Uterus (tissue), 4 donors: ENCODE data around the gene VMP1. TPM values are rescaled to one million over a fixed set of nuclear protein-coding genes. Genes with fewer than 3 reads are reported as not detected.

Experiments
- DNase-seq, 2 donors: peaks; one replicate each; pipeline ENCODE4 v3.0.0-alpha.2; 2019 to 2020
- H3K27ac ChIP-seq, 2 donors: fragments of 200-600 bp; sonication (generic); 1 replicate in 1 of 2; 2 replicates in 1 of 2; pipeline ENCODE4 v1.5.1; 2016 to 2018
- H3K27me3 ChIP-seq, 2 donors: fragments of 200-600 bp; sonication (generic); one replicate each; pipeline ENCODE4 v1.5.1; 2018 to 2019; ENCODE audit warnings: control low read depth in 1 of 2
- H3K36me3 ChIP-seq, 2 donors: fragments of 200-600 bp; sonication (generic); one replicate each; pipeline ENCODE4 v1.5.1; 2019; ENCODE audit warnings: control low read depth in 1 of 2
- H3K4me1 ChIP-seq, 2 donors: fragments of 200-600 bp; sonication (generic); one replicate each; pipeline ENCODE4 v1.5.1; 2018 to 2019; ENCODE audit warnings: control low read depth in 1 of 2
- H3K4me3 ChIP-seq, 2 donors: fragments of 200-600 bp; sonication (generic); 1 replicate in 1 of 2; 2 replicates in 1 of 2; pipeline ENCODE4 v1.5.1; 2018 to 2019; ENCODE audit warnings: mild to moderate bottlenecking in 1 of 2
- H3K9me3 ChIP-seq, 2 donors: fragments of 200-600 bp; sonication (generic); one replicate each; pipeline ENCODE4 v1.5.1; 2019; ENCODE audit warnings: control low read depth in 1 of 2
- CTCF ChIP-seq, 4 experiments: fragments of 200-600 bp in 2 of 4; fragments of 450-650 bp in 2 of 4; sonication (generic) in 2 of 4; IDR thresholded peaks; one replicate each; pipeline ENCODE4 v1.5.1; 2016 to 2019; ENCODE audit warnings: antibody characterized with exemption in 4 of 4, mild to moderate bottlenecking in 2 of 4, moderate library complexity in 1 of 4
- POLR2A ChIP-seq, 2 donors: fragments of 450-650 bp; IDR thresholded peaks; one replicate each; pipeline ENCODE4 v1.6.1; 2016; ENCODE audit warnings: antibody characterized with exemption in 2 of 2, mild to moderate bottlenecking in 1 of 2, moderate library complexity in 1 of 2
- intact Hi-C: fragments of 100-400 bp; cut with DNase I; formaldehyde crosslinking; loops from one replicate; pipeline ENCODE4 v1.15.1; 2023; ENCODE audit warnings: low total_unique reads
- total RNA-seq, 4 donors: library from RNA; depleted of rRNA in 3 of 4; stranded (reverse); fragments of >200 nt in 3 of 4; gene quantifications; one replicate each; pipeline versions ENCODE4 v1.1.0 to v1.2.4, GENCODE V29; 2014 to 2023
- donor health status: DM: yes; HTN: yes; CAD: no.

VMP1 gene
- total RNA-seq, 4 donors from 2014 or later, result 92.7 to 251 (median 150) TPM

GRCh38 chr17:59702304-59702703 lies 5.2 kb upstream of the VMP1 start:
- no peaks in the 10 kb centered on the region for H3K27me3 ChIP-seq
- no peaks in the 10 kb centered on the region for H3K36me3 ChIP-seq
- H3K27ac ChIP-seq, result no peak overlapping the region
- H3K4me3 ChIP-seq, result no peak overlapping the region
- intact Hi-C loops, result no loop called here
- DNase-seq, result no peak
- H3K9me3 ChIP-seq, result no peaks in the 10 kb centered on the region
- TF ChIP-seq POLR2A (IDR thresholded peaks at IDR 0.05) (no peak), CTCF (IDR thresholded peaks at IDR 0.05) (no peak)
- no peaks in the 10 kb centered on the region for H3K4me1 ChIP-seq

- TF ChIP-seq CTCF (IDR thresholded peaks at IDR 0.05) (no peak), POLR2A (IDR thresholded peaks at IDR 0.05) (no peak)
- intact Hi-C loops, result no loop called here
- H3K9me3 ChIP-seq, result no peaks in the 10 kb centered on the region
- peak overlapping the region; percentile 73 to 95 for H3K4me3 ChIP-seq
- H3K27ac ChIP-seq, result peak overlapping the region; percentile 79 to 84
- no peak for DNase-seq
- H3K27me3 ChIP-seq, result no peaks in the 10 kb centered on the region
- H3K4me1 ChIP-seq, result no peaks in the 10 kb centered on the region
- no peaks in the 10 kb centered on the region for H3K36me3 ChIP-seq
These were observed 547 bp downstream of the VMP1 start for GRCh38 chr17:59707971-59708430.

- intact Hi-C loops, result no loop called here
- Histone ChIP-seq H3K4me1 (no peaks in the 10 kb centered on the region), H3K27me3 (no peaks in the 10 kb centered on the region), H3K27ac (no peak overlapping the region), H3K4me3 (no peak overlapping the region), H3K36me3 (no peaks in the 10 kb centered on the region), H3K9me3 (no peaks in the 10 kb centered on the region)
- no peak for DNase-seq
- TF ChIP-seq POLR2A (IDR thresholded peaks at IDR 0.05) (no peak), CTCF (IDR thresholded peaks at IDR 0.05) (no peak)
These were observed 4.5 kb downstream of the VMP1 start for GRCh38 chr17:59711936-59712335.

GRCh38 chr17:59712862-59713261 lies 5.4 kb downstream of the VMP1 start:
- Histone ChIP-seq H3K4me3 (no peak overlapping the region), H3K27me3 (no peaks in the 10 kb centered on the region), H3K36me3 (no peaks in the 10 kb centered on the region), H3K4me1 (no peaks in the 10 kb centered on the region), H3K27ac (no peak overlapping the region), H3K9me3 (no peaks in the 10 kb centered on the region)
- TF ChIP-seq CTCF (IDR thresholded peaks at IDR 0.05) (no peak), POLR2A (IDR thresholded peaks at IDR 0.05) (no peak)
- no peak for DNase-seq
- intact Hi-C loops, result no loop called here

GRCh38 chr17:59714255-59714654 lies 6.8 kb downstream of the VMP1 start:
- Histone ChIP-seq H3K4me1 (no peaks in the 10 kb centered on the region), H3K9me3 (no peaks in the 10 kb centered on the region), H3K36me3 (no peaks in the 10 kb centered on the region), H3K27ac (no peak overlapping the region), H3K4me3 (no peak overlapping the region), H3K27me3 (no peaks in the 10 kb centered on the region)
- TF ChIP-seq POLR2A (IDR thresholded peaks at IDR 0.05) (no peak), CTCF (IDR thresholded peaks at IDR 0.05) (no peak)
- no peak for DNase-seq
- intact Hi-C loops, result no loop called here
